Lung (tissue), 12 donors: Measurements from ENCODE around the gene ZDHHC3. TPM values are rescaled to one million over a fixed set of nuclear protein-coding genes. Genes with fewer than 3 reads are reported as not detected.

Experiments used
- ATAC-seq: fragments of 200-7000 bp; cut with Tn5 transposase; one replicate; pipeline ENCODE4 v1.9.1; 2020; ENCODE audit warnings: moderate number of reproducible peaks; ENCODE audit not compliant: insufficient read depth, low FRiP score
- DNase-seq, 3 donors: peaks; one replicate each; pipeline ENCODE4 v3.0.0-alpha.2; 2013 to 2017
- H3K27ac ChIP-seq, 2 donors: one replicate each; pipeline ENCODE4 v1.5.1; 2013; ENCODE audit warnings: mild to moderate bottlenecking in 2 of 2, moderate library complexity in 2 of 2, control low read depth in 1 of 2, inconsistent platforms in 1 of 2, low read depth in 1 of 2, low read length in 1 of 2
- H3K27me3 ChIP-seq, 3 donors: one replicate each; pipeline ENCODE4 v1.5.1; 2013; ENCODE audit warnings: low read length in 2 of 3; ENCODE audit not compliant: control insufficient read depth in 3 of 3, insufficient read depth in 3 of 3
- H3K36me3 ChIP-seq, 4 donors: one replicate each; pipeline ENCODE4 v1.5.1; 2013; ENCODE audit warnings: low read length in 4 of 4, mild to moderate bottlenecking in 1 of 4, moderate library complexity in 1 of 4; ENCODE audit not compliant: control insufficient read depth in 4 of 4, insufficient read depth in 4 of 4
- H3K4me1 ChIP-seq, 5 donors: one replicate each; pipeline ENCODE4 v1.5.1; 2013; ENCODE audit warnings: low read length in 5 of 5, mild to moderate bottlenecking in 2 of 5, moderate library complexity in 1 of 5; ENCODE audit not compliant: control insufficient read depth in 5 of 5, insufficient read depth in 5 of 5
- H3K4me3 ChIP-seq: one replicate; pipeline ENCODE4 v1.5.1; 2013; ENCODE audit warnings: mild to moderate bottlenecking, control low read depth, moderate library complexity
- H3K9ac ChIP-seq, 2 donors: one replicate each; pipeline ENCODE4 v1.5.1; 2013; ENCODE audit warnings: low read length in 2 of 2, control low read depth in 1 of 2; ENCODE audit not compliant: insufficient read depth in 1 of 2
- H3K9me3 ChIP-seq, 4 donors: one replicate each; pipeline ENCODE4 v1.5.1; 2013; ENCODE audit warnings: low read length in 3 of 4, mild to moderate bottlenecking in 1 of 4, moderate library complexity in 1 of 4; ENCODE audit not compliant: control insufficient read depth in 4 of 4, insufficient read depth in 3 of 4
- WGBS, 2 donors: extraction: QIAGEN DNeasy Blood & Tissue Kit; methylation state at CpG; one replicate each; pipeline ENCODE4 v1.1.7; 2013; 5-methylcytosine and 5-hydroxymethylcytosine counted together
- polyA plus RNA-seq, 2 donors: library from polyadenylated mRNA; stranded (reverse); fragments of 200-250 nt; gene quantifications; one replicate each; pipeline ENCODE4 v1.2.1, GENCODE V29; 2013
- total RNA-seq, 2 donors: library from RNA; depleted of rRNA in 1 of 2; stranded (reverse); fragments of >200 nt in 1 of 2; gene quantifications; one replicate each; pipeline ENCODE4 v1.2.1, GENCODE V29; 2014 to 2021
- TF ChIP-seq, protein P1 (sequence below): IDR thresholded peaks from 2 replicates; pipeline ENCODE4 v1.5.1; 2012; ENCODE audit warnings: mild to moderate bottlenecking; ENCODE audit errors: control extremely low read depth, extremely low read depth
- donor health status: control.
- donor health status: control.
- donor health status: Bipolar disorder and iron deficiency.
- donor health status: healthy.
- donor health status: DM: yes; HTN: yes; CAD: no.

ZDHHC3 gene
- total and polyA plus RNA-seq, 4 donors, result 49.8 to 96.2 (median 78.0) TPM

DNA sequence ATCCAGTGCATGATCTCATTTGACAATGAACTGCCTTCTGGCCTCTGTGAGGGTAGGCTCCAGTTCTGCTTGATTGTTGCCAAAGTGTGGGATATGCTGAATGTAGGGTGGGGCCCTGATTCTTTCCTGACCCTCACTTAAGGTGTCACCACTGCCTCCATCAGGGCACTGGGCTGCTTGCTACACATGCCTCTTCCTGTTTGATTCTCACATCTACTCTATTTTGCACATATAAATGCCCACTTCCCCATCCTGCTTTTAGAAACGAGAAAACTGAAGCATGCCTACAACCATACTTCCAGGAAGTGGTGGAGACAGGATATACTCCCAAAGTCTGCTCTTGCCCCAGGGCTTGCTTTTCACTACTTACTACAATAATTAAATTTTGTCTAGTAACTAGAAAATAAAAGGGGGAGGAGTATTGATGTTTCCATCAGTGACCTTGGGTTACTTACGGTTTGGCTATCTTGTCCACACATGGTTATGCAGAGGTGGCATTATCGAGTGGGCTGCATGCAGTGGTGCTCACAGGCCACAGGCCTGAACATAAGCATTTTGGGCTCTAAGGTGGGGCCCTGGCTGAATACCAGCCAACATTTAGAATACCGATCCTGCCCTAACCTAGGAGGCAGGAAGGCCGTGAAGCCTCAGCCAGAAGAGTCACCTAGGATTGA lies 6.7 kb downstream of the ZDHHC3 start:
- Histone ChIP-seq H3K4me3 (no peak overlapping the region), H3K9ac (no peak overlapping the region), H3K9me3 (no peaks in the 10 kb centered on the region), H3K27me3 (no peaks in the 10 kb centered on the region), H3K27ac (peak overlapping the region in 1 of 2 donors; percentile 41), H3K4me1 (peaks cover 0 to 19% (median 0%) of the 10 kb centered on the region in 5 donors), H3K36me3 (no peaks in the 10 kb centered on the region)
- DNase-seq, result no peak
- 61 to 79% methylated on average over 5 of the region's 5 CpGs for WGBS, 2 donors
- ATAC-seq, result no peak
- TF ChIP-seq, protein P1, sequence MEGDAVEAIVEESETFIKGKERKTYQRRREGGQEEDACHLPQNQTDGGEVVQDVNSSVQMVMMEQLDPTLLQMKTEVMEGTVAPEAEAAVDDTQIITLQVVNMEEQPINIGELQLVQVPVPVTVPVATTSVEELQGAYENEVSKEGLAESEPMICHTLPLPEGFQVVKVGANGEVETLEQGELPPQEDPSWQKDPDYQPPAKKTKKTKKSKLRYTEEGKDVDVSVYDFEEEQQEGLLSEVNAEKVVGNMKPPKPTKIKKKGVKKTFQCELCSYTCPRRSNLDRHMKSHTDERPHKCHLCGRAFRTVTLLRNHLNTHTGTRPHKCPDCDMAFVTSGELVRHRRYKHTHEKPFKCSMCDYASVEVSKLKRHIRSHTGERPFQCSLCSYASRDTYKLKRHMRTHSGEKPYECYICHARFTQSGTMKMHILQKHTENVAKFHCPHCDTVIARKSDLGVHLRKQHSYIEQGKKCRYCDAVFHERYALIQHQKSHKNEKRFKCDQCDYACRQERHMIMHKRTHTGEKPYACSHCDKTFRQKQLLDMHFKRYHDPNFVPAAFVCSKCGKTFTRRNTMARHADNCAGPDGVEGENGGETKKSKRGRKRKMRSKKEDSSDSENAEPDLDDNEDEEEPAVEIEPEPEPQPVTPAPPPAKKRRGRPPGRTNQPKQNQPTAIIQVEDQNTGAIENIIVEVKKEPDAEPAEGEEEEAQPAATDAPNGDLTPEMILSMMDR, result no peak

DNA sequence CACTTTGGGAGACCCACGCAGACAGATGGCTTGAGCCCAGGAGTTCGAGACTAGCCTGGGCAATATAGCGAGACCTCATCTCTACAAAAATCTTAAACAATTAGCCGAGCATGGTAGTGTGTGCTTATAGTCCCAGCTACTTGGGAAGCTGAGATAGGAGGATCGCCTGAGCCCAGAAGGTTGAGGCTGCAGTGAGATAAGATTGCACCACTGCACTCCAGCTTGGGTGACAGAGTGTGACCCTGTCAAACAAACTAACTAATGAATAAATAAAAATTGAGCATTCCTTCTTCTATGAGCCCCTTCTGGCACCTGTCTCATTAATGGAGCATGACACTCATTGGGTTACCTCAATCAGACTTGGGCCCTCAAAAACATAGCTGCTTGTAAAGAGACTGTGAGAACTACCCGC lies 7.5 kb downstream of the ZDHHC3 start:
- no peaks in the 10 kb centered on the region for H3K9me3 ChIP-seq
- DNase-seq, result no peak
- no peak overlapping the region for H3K9ac ChIP-seq
- 93 to 94% methylated on average over 6 of the region's 6 CpGs for WGBS, 2 donors
- no peak for ATAC-seq
- no peaks in the 10 kb centered on the region for H3K27me3 ChIP-seq
- no peaks in the 10 kb centered on the region for H3K36me3 ChIP-seq
- peaks cover 0 to 21% (median 0%) of the 10 kb centered on the region in 5 donors for H3K4me1 ChIP-seq
- no peak overlapping the region for H3K27ac ChIP-seq
- TF ChIP-seq, protein P1, result no peak
- H3K4me3 ChIP-seq, result no peak overlapping the region

DNA sequence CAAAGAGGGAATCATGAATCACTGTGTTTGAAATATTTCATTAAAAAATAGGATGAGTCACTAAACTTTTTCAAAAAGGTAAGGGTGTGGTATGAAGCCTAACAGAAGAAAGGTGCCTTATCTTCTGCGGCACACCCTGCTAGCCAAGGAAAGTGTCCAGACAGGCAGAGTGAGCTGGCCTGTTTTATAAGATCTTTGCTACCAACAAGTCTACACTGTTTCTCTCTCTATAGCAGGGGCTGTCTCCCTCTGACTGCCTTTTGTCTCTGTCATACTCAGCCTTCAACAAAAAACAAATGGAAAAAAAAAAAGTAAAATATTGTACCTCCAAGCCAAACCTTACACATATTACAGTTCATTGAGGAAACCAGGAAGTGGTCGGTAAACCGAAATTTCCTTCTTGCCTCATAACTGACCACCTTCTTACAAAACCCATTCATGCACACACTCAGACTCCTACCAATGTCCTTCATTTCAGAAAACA lies 9.1 kb downstream of the ZDHHC3 start:
- H3K4me3 ChIP-seq, result no peak overlapping the region
- no peaks in the 10 kb centered on the region for H3K27me3 ChIP-seq
- H3K9ac ChIP-seq, result no peak overlapping the region
- H3K9me3 ChIP-seq, result no peaks in the 10 kb centered on the region
- peak overlapping the region in 1 of 2 donors; percentile 28 for H3K27ac ChIP-seq
- ATAC-seq (no peak), DNase-seq (no peak)
- no peaks in the 10 kb centered on the region for H3K36me3 ChIP-seq
- H3K4me1 ChIP-seq, result peaks cover 0 to 20% (median 7%) of the 10 kb centered on the region in 5 donors
- WGBS, 2 donors, result 20 to 25% methylated on average over 3 of the region's 3 CpGs
- TF ChIP-seq, protein P1, result no peak
